ENCODE results near the gene RARA. TPM values are rescaled to one million over a fixed set of nuclear protein-coding genes. Genes with fewer than 3 reads are reported as not detected.

The RARA gene
- total RNA-seq, 4 donors from 2014 or later, result 26.2 to 53.5 (median 52.2) TPM

GRCh38 chr17:40362696-40363110 is 53.7 kb downstream of the RARA start:
- peak; percentile 43 to 57 (median 45) for TF ChIP-seq CTCF (IDR thresholded peaks at IDR 0.05)
- TF ChIP-seq POLR2A (IDR thresholded peaks at IDR 0.05; ENCODE audit: low read depth), result no peak
- TF ChIP-seq EP300 (IDR thresholded peaks at IDR 0.05), result no peak
- TF ChIP-seq POLR2AphosphoS5 (IDR thresholded peaks at IDR 0.05), result peak in 1 of 2 donors; percentile 25
- no CpG with 5 or more reads among the region's 58 CpGs for WGBS
- Histone ChIP-seq H3K36me3 (no peaks in the 10 kb centered on the region), H3K27ac (replicated peaks in 1 of 4) (peak overlapping the region in 1 of 4 donors; percentile 39), H3K9me3 (no peaks in the 10 kb centered on the region), H3K27me3 (peaks cover 0 to 8% (median 0%) of the 10 kb centered on the region in 4 donors), H3K4me1 (peaks cover 10 to 47% (median 30%) of the 10 kb centered on the region in 4 donors), H3K4me3 (peak overlapping the region; percentile 57 to 68 (median 60))
- DNase-seq (ENCODE audit: extremely low spot score), result no peak
- intact Hi-C loops (cut with DNase I), result loop anchor here (5.0 kb wide), 1 partner anchor 40 kb away; no protein-coding TSS in a partner anchor

GRCh38 chr17:40363111-40363827 is 54.3 kb downstream of the RARA start:
- Histone ChIP-seq H3K27ac (replicated peaks in 1 of 4) (peak overlapping the region in 1 of 4 donors; percentile 39), H3K9me3 (no peaks in the 10 kb centered on the region), H3K4me1 (peaks cover 10 to 42% (median 27%) of the 10 kb centered on the region in 4 donors), H3K36me3 (no peaks in the 10 kb centered on the region), H3K4me3 (peak overlapping the region; percentile 57 to 68 (median 60)), H3K27me3 (peaks cover 0 to 8% (median 0%) of the 10 kb centered on the region in 4 donors)
- 5% methylated on average over 8 of the region's 91 CpGs for WGBS
- no peak for TF ChIP-seq EP300 (IDR thresholded peaks at IDR 0.05)
- TF ChIP-seq POLR2AphosphoS5 (IDR thresholded peaks at IDR 0.05), result no peak
- TF ChIP-seq CTCF (IDR thresholded peaks at IDR 0.05), result no peak
- intact Hi-C loops (cut with DNase I), result loop anchor here (5.0 kb wide), 1 partner anchor 39 kb away; no protein-coding TSS in a partner anchor
- DNase-seq (ENCODE audit: extremely low spot score), result no peak

GRCh38 chr17:40364121-40364861 is 55.3 kb downstream of the RARA start, which contains the start of gene GJD3:
Gene GJD3, minus strand, starts transcription at chr17:40364737. Its CDS starts 922 bp downstream, at chr17:40363815.
- intact Hi-C loops (cut with DNase I), result loop anchor here (5.0 kb wide), 1 partner anchor 38 kb away; no protein-coding TSS in a partner anchor
- H3K27ac ChIP-seq (replicated peaks in 1 of 4), result peak within 1 kb of the TSS in 1 of 4 donors; percentile 19
- TF ChIP-seq POLR2AphosphoS5 (IDR thresholded peaks at IDR 0.05), result no peak
- no peak for TF ChIP-seq EP300 (IDR thresholded peaks at IDR 0.05)
- no peak for TF ChIP-seq POLR2A (IDR thresholded peaks at IDR 0.05; ENCODE audit: low read depth)
- TF ChIP-seq CTCF (IDR thresholded peaks at IDR 0.05), result no peak
- H3K9me3 ChIP-seq, result no peaks in the 10 kb centered on the region
- H3K4me3 ChIP-seq, result peak within 1 kb of the TSS; percentile 57 to 68 (median 60)
- no peaks in the 10 kb centered on the region for H3K36me3 ChIP-seq
- peaks cover 0 to 8% (median 0%) of the 10 kb centered on the region in 4 donors for H3K27me3 ChIP-seq
- H3K4me1 ChIP-seq, result peaks cover 10 to 32% (median 21%) of the 10 kb centered on the region in 4 donors
- 65% methylated on average over 18 of the region's 22 CpGs for WGBS
- DNase-seq (ENCODE audit: extremely low spot score), result no peak

DNA sequence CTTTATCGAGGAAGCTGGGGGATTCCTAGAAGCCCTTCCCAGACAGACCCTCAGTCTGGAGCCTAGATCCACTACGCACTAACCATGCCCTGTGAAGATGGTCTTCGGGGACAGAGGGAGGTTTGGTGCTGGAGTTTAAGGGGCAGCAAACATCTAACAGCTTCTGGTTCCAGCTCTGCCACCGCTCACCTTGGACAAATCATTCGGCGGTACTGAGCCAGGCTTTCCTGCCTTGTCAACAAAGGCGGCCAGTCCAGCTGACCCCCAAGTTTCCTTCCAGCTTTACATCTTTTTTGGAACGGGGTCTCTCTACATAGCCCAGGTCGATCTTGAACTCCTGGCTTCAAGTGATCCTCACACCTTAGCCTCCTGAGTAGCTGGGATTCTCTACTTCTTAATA is 55.9 kb downstream of the RARA start:
- Histone ChIP-seq H3K27me3 (peaks cover 0 to 8% (median 0%) of the 10 kb centered on the region in 4 donors), H3K9me3 (no peaks in the 10 kb centered on the region), H3K4me3 (peak overlapping the region in 1 of 4 donors; percentile 59), H3K4me1 (peaks cover 10 to 32% (median 21%) of the 10 kb centered on the region in 4 donors), H3K27ac (replicated peaks in 1 of 4) (no peak overlapping the region), H3K36me3 (no peaks in the 10 kb centered on the region)
- DNase-seq (ENCODE audit: extremely low spot score), result no peak
- intact Hi-C loops (cut with DNase I), result loop anchor here (5.0 kb wide), 1 partner anchor 37 kb away; no protein-coding TSS in a partner anchor
- WGBS, result 100% methylated on average over 9 of the region's 9 CpGs
- TF ChIP-seq POLR2AphosphoS5 (IDR thresholded peaks at IDR 0.05), result no peak
- no peak for TF ChIP-seq POLR2A (IDR thresholded peaks at IDR 0.05; ENCODE audit: low read depth)
- no peak for TF ChIP-seq CTCF (IDR thresholded peaks at IDR 0.05)
- no peak for TF ChIP-seq EP300 (IDR thresholded peaks at IDR 0.05)
